Measurements from ENCODE around the gene ATG2A. TPM values are rescaled to one million over a fixed set of nuclear protein-coding genes. Genes with fewer than 3 reads are reported as not detected.

ATG2A gene
- total and polyA plus RNA-seq, 2 donors (not counting 3 experiments of a cell fraction or from before 2014, with no cell fraction given) = 13.4 to 24.3 TPM

DNA sequence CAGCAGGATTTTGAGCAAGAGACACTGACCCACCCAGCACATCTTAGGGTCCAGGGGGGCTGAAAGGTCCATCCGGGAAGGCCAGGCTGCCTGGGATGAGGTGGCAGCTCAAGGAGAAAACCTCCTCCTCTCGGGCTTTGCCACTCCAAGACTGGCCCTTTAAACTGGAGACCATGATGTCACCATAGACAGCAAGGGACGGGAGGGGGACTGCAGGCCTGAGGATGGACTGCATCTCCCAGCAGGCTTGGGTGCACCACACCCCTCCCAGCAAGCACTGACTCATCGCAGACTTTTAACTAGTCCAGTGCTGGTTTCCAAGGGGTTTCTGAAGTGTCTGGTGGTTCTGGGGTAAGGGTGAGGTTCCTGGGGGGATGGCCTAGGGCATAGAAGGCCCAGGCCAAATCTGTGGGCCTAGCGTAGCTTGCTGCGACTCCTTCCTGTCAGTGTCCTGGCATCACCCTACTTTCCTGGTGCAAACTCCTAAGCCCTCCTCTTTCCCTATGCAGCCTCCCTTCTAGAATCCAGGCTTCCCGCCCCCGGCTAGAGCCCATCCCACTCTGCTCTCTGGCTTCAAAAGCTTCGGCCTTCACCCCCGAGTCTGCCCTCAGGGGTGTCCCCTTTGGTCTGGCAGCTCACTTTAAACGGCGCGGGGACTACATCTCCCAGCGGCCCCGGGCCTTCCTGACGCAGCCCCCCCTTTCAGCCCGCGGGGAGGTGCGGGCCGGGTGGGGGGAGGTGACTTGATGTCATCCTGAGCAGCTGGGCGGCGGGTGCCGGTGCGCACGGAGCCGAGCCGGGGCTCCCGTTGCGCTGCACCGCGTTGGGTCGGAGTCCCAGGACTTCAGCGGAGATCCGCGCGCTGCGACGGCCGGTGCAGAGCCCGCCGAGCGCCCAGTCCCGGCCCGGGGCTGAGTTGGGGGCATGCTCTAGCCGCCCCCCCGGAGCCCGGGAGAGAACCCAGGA lies 7.2 kb upstream of the ATG2A start, which contains the start of gene PPP2R5B:
TSS of gene PPP2R5B (plus strand) at position 746 of the 966 bp plus-strand sequence. CDS start 1,046 bp downstream, outside the sequence.
- POLR2A ChIA-PET = interaction anchor here (0.6 kb wide), 1 partner anchor 19 kb away, joined by 3 read pairs; no protein-coding TSS in a partner anchor
- BruUV-seq (replicated peaks) = no TSS peak

More for the DNA sequence above, 7.2 kb upstream of the ATG2A start, which contains the start of gene PPP2R5B:
- Histone ChIP-seq H3K27ac (ENCODE audit: insufficient read depth, low read depth, low read length) (peak within 1 kb of the TSS; percentile 69), H3K36me3 (ENCODE audit: control insufficient read depth in 2 of 2, extremely low read depth in 1 of 2, insufficient read depth in 2 of 2, low read length in 2 of 2) (peaks cover 0 to 6% of the 10 kb centered on the region in 2 experiments), H3K9ac (replicated peaks; ENCODE audit: extremely low read depth, insufficient read depth, low read length) (peak within 1 kb of the TSS; percentile 64), H2AFZ (ENCODE audit: low read depth, low read length) (peak within 1 kb of the TSS; percentile 95), H3K4me2 (ENCODE audit: insufficient read depth, low read length) (peak within 1 kb of the TSS; percentile 75), H4K20me1 (replicated peaks; ENCODE audit: control insufficient read depth, extremely low read depth, insufficient read depth, low read length) (no peaks in the 10 kb centered on the region), H3K4me1 (ENCODE audit: control insufficient read depth, extremely low read depth, insufficient read depth, low read length) (peaks cover 7% of the 10 kb centered on the region), H3K79me2 (ENCODE audit: control insufficient read depth, insufficient read depth, low read length) (no peaks in the 10 kb centered on the region), H3K9me1 (replicated peaks; ENCODE audit: control insufficient read depth, extremely low read depth, insufficient read depth, low read length) (no peaks in the 10 kb centered on the region), H3K9me3 (replicated peaks; ENCODE audit: control insufficient read depth, insufficient read depth, low read length) (no peaks in the 10 kb centered on the region), H3K4me3 (replicated peaks in 1 of 3; ENCODE audit: insufficient read depth in 1 of 3, low read depth in 1 of 3, low read length in 3 of 3) (peak within 1 kb of the TSS; percentile 40 to 88 (median 81)), H3K27me3 (ENCODE audit: control insufficient read depth in 2 of 2, insufficient read depth in 2 of 2, low read length in 2 of 2) (no peaks in the 10 kb centered on the region)
- CTCF ChIA-PET = interaction anchor here (0.7 to 3.7 kb wide), 5 partner anchors 10 to 90 kb away, joined by 3 to 24 read pairs (median 3); partner anchors contain the start of genes ARL2 and BATF2
- DNase-seq (ENCODE audit: low read depth, low spot score) = peak; percentile 91
- peak; percentile 99 for FAIRE-seq
- intact Hi-C loops (cut with micrococcal nuclease) (loop anchor here (2.0 kb wide), 1 partner anchor 73 kb away; the partner anchor contains the start of gene BATF2), dilution Hi-C loops (cut with MboI; ENCODE audit: extremely low pct_ligation_motif_present, low sequenced_read_pairs) (no loop called here)
- no peak for TF ChIP-seq EZH2 (IDR thresholded peaks at IDR 0.05; ENCODE audit: borderline replicate concordance, low read depth, low read length, severe bottlenecking)
- no peak for TF ChIP-seq MYC (IDR thresholded peaks at IDR 0.05; ENCODE audit: low read depth, low read length)
- peak; percentile 49 for TF ChIP-seq POLR2AphosphoS5 (IDR thresholded peaks at IDR 0.05; ENCODE audit: insufficient read depth, low read depth, low read length)
- TF ChIP-seq, protein P1, sequence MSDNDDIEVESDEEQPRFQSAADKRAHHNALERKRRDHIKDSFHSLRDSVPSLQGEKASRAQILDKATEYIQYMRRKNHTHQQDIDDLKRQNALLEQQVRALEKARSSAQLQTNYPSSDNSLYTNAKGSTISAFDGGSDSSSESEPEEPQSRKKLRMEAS (IDR thresholded peaks at IDR 0.05; ENCODE audit: insufficient read depth, insufficient read length) = no peak
- TF ChIP-seq FOS (IDR thresholded peaks at IDR 0.05; ENCODE audit: borderline replicate concordance, insufficient read depth, low read length) = peak; percentile 94
- peak; percentile 86 for TF ChIP-seq JUN (IDR thresholded peaks at IDR 0.05; ENCODE audit: borderline replicate concordance, insufficient read depth, insufficient read length, low read depth)
- no peak for TF ChIP-seq GATA2 (IDR thresholded peaks at IDR 0.05; ENCODE audit: insufficient read depth, insufficient read length, low read depth, low read length)
- TF ChIP-seq, protein P2, sequence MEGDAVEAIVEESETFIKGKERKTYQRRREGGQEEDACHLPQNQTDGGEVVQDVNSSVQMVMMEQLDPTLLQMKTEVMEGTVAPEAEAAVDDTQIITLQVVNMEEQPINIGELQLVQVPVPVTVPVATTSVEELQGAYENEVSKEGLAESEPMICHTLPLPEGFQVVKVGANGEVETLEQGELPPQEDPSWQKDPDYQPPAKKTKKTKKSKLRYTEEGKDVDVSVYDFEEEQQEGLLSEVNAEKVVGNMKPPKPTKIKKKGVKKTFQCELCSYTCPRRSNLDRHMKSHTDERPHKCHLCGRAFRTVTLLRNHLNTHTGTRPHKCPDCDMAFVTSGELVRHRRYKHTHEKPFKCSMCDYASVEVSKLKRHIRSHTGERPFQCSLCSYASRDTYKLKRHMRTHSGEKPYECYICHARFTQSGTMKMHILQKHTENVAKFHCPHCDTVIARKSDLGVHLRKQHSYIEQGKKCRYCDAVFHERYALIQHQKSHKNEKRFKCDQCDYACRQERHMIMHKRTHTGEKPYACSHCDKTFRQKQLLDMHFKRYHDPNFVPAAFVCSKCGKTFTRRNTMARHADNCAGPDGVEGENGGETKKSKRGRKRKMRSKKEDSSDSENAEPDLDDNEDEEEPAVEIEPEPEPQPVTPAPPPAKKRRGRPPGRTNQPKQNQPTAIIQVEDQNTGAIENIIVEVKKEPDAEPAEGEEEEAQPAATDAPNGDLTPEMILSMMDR (IDR thresholded peaks at IDR 0.05; ENCODE audit: extremely low read depth in 1 of 2, insufficient read depth in 1 of 2, low read depth in 1 of 2, low read length in 2 of 2) = no peak
- peak; percentile 26 for TF ChIP-seq POLR2A (IDR thresholded peaks at IDR 0.05; ENCODE audit: low read depth, low read length)
